Gastroesophageal sphincter (tissue), 4 donors: ENCODE measurements around the gene HTRA3. TPM values are rescaled to one million over a fixed set of nuclear protein-coding genes. Genes with fewer than 3 reads are reported as not detected.

Source experiments
- ATAC-seq: fragments of 150-250 bp; one replicate; pipeline ENCODE4 v1.9.1; 2016; ENCODE audit warnings: mild to moderate bottlenecking, moderate library complexity
- H3K27ac ChIP-seq, 4 donors: fragments of 200-600 bp; sonication (generic) in 3 of 4; 1 replicate in 3 of 4; 2 replicates in 1 of 4; pipeline ENCODE4 v1.5.1; 2016 to 2019
- H3K27me3 ChIP-seq: fragments of 200-600 bp; sonication (generic); one replicate; pipeline ENCODE4 v1.5.1; 2019
- H3K36me3 ChIP-seq, 2 donors: fragments of 200-600 bp; sonication (generic); one replicate each; pipeline ENCODE4 v1.5.1; 2019; ENCODE audit warnings: control low read depth in 1 of 2
- H3K4me1 ChIP-seq, 3 donors: fragments of 200-600 bp; sonication (generic); 1 replicate in 2 of 3; 2 replicates in 1 of 3; pipeline ENCODE4 v1.5.1; 2016 to 2019; ENCODE audit warnings: control low read depth in 2 of 3
- H3K4me3 ChIP-seq, 2 donors: fragments of 200-600 bp; sonication (generic); one replicate each; pipeline ENCODE4 v1.5.1; 2019; ENCODE audit warnings: mild to moderate bottlenecking in 1 of 2, moderate library complexity in 1 of 2
- H3K9me3 ChIP-seq, 3 donors: fragments of 200-600 bp; sonication (generic); one replicate each; pipeline ENCODE4 v1.5.1; 2017 to 2019; ENCODE audit warnings: control low read depth in 2 of 3
- CTCF ChIP-seq, 4 experiments: fragments of 200-600 bp in 2 of 4; fragments of 450-650 bp in 2 of 4; sonication (generic) in 1 of 4; IDR thresholded peaks; one replicate each; pipeline ENCODE4 v1.5.1; 2017 to 2019; ENCODE audit warnings: antibody characterized with exemption in 4 of 4, mild to moderate bottlenecking in 2 of 4, moderate library complexity in 2 of 4
- EP300 ChIP-seq: sonication (generic); formaldehyde crosslinking; IDR thresholded peaks from one replicate; pipeline ENCODE4 v1.6.1; 2017; ENCODE audit warnings: antibody characterized with exemption, mild to moderate bottlenecking
- POLR2A ChIP-seq, 2 donors: fragments of 450-650 bp; IDR thresholded peaks; one replicate each; pipeline ENCODE4 v1.6.1; 2017; ENCODE audit warnings: antibody characterized with exemption in 2 of 2, mild to moderate bottlenecking in 2 of 2, moderate library complexity in 1 of 2
- POLR2AphosphoS5 ChIP-seq: sonication (generic); formaldehyde crosslinking; IDR thresholded peaks from one replicate; pipeline ENCODE4 v1.6.1; 2017; ENCODE audit warnings: antibody characterized with exemption
- WGBS, 2 donors: methylation state at CpG; one replicate each; pipeline ENCODE4 v1.1.5; 2018; ENCODE audit warnings: low coverage in 1 of 2; 5-methylcytosine and 5-hydroxymethylcytosine counted together
- total RNA-seq, 4 donors: library from RNA; depleted of rRNA; stranded (reverse); fragments of >200 nt; gene quantifications; one replicate each; pipeline ENCODE4 v1.1.0, GENCODE V29; 2016

Gene HTRA3
- total RNA-seq, 4 donors from 2014 or later, result 30.2 to 80.5 (median 59.9) TPM

- Histone ChIP-seq H3K4me1 (peaks cover 0 to 21% (median 0%) of the 10 kb centered on the region in 3 donors), H3K4me3 (no peak overlapping the region), H3K9me3 (no peaks in the 10 kb centered on the region), H3K27me3 (no peaks in the 10 kb centered on the region), H3K27ac (no peak overlapping the region), H3K36me3 (peaks cover 0 to 13% of the 10 kb centered on the region in 2 donors)
- 74 to 90% methylated on average over 7 to 9 of the region's 16 CpGs for WGBS, 2 donors
- ATAC-seq, result no peak
- no peak for TF ChIP-seq EP300
- no peak for TF ChIP-seq CTCF (IDR thresholded peaks at IDR 0.05)
- TF ChIP-seq POLR2A (IDR thresholded peaks at IDR 0.05), result no peak
- no peak for TF ChIP-seq POLR2AphosphoS5
Observed at GRCh38 chr4:8285143-8285975, 15.8 kb downstream of the HTRA3 start.

GRCh38 chr4:8285976-8286718, 16.6 kb downstream of the HTRA3 start:
- no peak for ATAC-seq
- peaks cover 0 to 21% of the 10 kb centered on the region in 2 donors for H3K36me3 ChIP-seq
- no CpG with 5 or more reads among the region's 23 CpGs for WGBS, 2 donors
- no peaks in the 10 kb centered on the region for H3K27me3 ChIP-seq
- no peak overlapping the region for H3K27ac ChIP-seq
- H3K4me1 ChIP-seq, result peaks cover 0 to 13% (median 0%) of the 10 kb centered on the region in 3 donors
- H3K4me3 ChIP-seq, result no peak overlapping the region
- TF ChIP-seq CTCF (IDR thresholded peaks at IDR 0.05) (no peak), EP300 (no peak), POLR2AphosphoS5 (no peak), POLR2A (IDR thresholded peaks at IDR 0.05) (no peak)
- H3K9me3 ChIP-seq, result no peaks in the 10 kb centered on the region

DNA sequence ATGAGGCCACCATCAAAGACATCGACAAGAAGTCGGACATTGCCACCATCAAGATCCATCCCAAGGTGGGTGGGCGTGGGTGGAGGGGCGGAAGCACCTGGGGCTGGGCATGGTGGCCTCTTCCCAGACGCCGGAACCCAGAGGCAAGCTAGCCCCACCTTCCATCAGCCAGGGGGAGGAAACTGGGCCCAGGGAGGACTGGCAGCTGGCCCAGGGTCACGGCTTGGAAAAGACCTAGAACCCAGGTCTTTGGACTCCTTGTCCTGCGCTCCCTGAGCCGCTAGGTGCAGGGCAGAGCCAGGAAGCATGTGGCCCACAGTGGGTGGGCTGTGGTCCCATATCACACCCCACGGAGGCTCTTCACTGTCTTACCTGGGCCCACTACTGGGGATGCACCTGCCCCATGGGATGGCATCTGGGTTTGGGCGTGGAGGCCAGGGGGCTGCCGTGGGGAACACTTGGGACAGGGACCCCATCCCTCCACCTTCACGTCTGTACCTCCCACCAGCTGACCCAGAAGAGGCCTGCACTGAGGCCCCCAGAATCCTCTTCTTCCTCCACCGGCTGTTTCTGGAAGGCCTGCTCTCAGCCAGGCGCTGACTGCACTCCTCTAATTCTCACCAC, 17.3 kb downstream of the HTRA3 start:
- Histone ChIP-seq H3K4me1 (peaks cover 0 to 6% (median 0%) of the 10 kb centered on the region in 3 donors), H3K27me3 (no peaks in the 10 kb centered on the region), H3K27ac (no peak overlapping the region), H3K4me3 (no peak overlapping the region), H3K9me3 (no peaks in the 10 kb centered on the region), H3K36me3 (peaks cover 0 to 28% of the 10 kb centered on the region in 2 donors)
- TF ChIP-seq CTCF (IDR thresholded peaks at IDR 0.05) (no peak), POLR2AphosphoS5 (no peak), POLR2A (IDR thresholded peaks at IDR 0.05) (no peak), EP300 (no peak)
- ATAC-seq, result no peak
- 80% methylated on average over 1 of the region's 15 CpGs; no CpG with 5 or more reads in 1 of the 2 donors for WGBS, 2 donors

DNA sequence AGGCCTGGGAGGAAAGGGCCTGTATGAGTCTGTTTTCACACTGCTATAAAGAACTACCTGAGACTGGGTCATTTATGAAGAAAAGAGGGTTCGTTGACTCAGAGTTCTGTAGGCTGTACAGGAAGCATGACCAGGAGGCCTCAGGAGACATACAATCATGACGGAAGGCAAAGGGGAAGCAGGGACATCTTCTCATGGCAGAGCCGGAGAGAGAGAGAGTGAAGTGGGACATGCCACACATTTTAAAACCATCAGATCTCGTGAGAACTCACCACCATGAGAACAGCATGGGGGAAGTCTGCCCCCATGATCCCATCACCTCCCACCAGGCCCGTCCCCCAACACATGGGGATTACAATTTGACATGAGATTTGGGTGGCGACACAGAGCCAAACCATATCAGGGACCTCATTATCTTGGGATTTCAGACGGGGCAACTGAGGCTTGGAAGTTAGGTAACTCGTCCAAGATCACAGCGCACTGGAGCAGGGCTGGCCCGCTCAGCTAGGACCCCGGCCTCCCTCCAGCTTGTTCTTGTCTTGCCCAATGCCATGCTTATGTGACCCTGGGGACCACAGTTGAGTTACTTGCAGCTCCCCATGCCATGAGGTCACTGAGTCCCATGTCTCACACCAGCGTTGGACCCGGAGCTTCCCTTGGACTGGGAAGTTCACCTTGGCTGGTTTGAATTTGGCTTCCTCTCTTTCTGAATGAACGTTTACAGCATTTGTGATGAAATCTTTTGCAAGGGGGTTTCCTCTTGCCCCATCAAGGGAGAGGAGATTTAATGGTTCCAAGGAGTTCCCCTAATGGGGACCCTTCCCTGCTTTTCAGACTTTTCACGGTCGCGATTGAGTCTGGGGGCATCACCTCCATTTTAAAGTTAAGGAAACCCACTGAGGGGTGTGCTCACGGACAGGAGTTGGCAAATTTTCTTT, 18.1 kb downstream of the HTRA3 start:
- Histone ChIP-seq H3K9me3 (no peaks in the 10 kb centered on the region), H3K4me3 (no peak overlapping the region), H3K27me3 (no peaks in the 10 kb centered on the region), H3K27ac (no peak overlapping the region), H3K36me3 (peaks cover 0 to 36% of the 10 kb centered on the region in 2 donors), H3K4me1 (no peaks in the 10 kb centered on the region)
- no peak for TF ChIP-seq EP300
- no peak for TF ChIP-seq CTCF (IDR thresholded peaks at IDR 0.05)
- TF ChIP-seq POLR2A (IDR thresholded peaks at IDR 0.05), result no peak
- TF ChIP-seq POLR2AphosphoS5, result no peak
- no peak for ATAC-seq
- WGBS, 2 donors, result 91 to 96% methylated on average over 11 to 14 of the region's 18 CpGs
